ENCODE data around the gene GNAO1. TPM values are rescaled to one million over a fixed set of nuclear protein-coding genes. Genes with fewer than 3 reads are reported as not detected.

Gene GNAO1
- total and polyA plus RNA-seq, 9 of the 15 experiments (the other 6 are each of a cell fraction or from before 2014, with no cell fraction given): 0.07 to 0.42 (median 0.08) TPM; not detected in 5

GRCh38 chr16:56275076-56275475 lies 83.8 kb downstream of the GNAO1 start (continued):
- TF ChIP-seq VEZF1 (CRISPR knock-in tag; IDR thresholded peaks at IDR 0.05) (peak; percentile 53), POLR2A (conservative IDR thresholded peaks at IDR 0.05) (no peak)
- TF ChIP-seq, protein P1, sequence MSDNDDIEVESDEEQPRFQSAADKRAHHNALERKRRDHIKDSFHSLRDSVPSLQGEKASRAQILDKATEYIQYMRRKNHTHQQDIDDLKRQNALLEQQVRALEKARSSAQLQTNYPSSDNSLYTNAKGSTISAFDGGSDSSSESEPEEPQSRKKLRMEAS (CRISPR knock-in tag; IDR thresholded peaks at IDR 0.05): peak; percentile 78

DNA sequence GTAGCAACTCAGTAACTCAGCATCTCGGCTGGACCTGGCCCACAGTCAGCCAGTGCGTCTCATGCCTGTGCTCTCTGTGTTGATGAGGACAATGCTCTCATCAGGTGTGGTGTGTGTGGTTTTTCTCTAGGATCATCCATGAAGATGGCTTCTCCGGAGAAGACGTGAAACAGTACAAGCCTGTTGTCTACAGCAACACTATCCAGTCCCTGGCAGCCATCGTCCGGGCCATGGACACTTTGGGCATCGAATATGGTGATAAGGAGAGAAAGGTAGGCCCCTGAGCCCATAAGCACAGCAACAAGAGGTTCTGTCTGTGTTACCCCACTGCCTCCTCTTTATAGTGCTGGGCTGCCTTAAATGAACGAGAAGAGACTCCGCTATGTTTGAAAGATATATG lies 84.5 kb downstream of the GNAO1 start:
- CTCF ChIA-PET (ENCODE audit: low intra/inter-chr PET ratio): no interaction called here
- Histone ChIP-seq H3K4me1 (replicated peaks in 1 of 2; ENCODE audit: control insufficient read depth in 2 of 2, insufficient read depth in 2 of 2, low read length in 2 of 2) (peaks cover 15 to 30% of the 10 kb centered on the region in 2 experiments), H3K27ac (ENCODE audit: extremely low read depth, low read depth, low read length) (no peak overlapping the region), H3K27me3 (ENCODE audit: control insufficient read depth in 2 of 2, insufficient read depth in 2 of 2, low read length in 2 of 2) (no peaks in the 10 kb centered on the region), H3K9me1 (ENCODE audit: control insufficient read depth, insufficient read depth, low read length) (no peaks in the 10 kb centered on the region), H3K79me2 (ENCODE audit: control insufficient read depth, insufficient read depth, low read length) (no peaks in the 10 kb centered on the region), H4K20me1 (replicated peaks; ENCODE audit: control insufficient read depth, insufficient read depth, low read length) (no peaks in the 10 kb centered on the region), H3K9ac (ENCODE audit: insufficient read depth in 1 of 2, low read depth in 2 of 2, low read length in 2 of 2) (no peak overlapping the region), H3K4me2 (ENCODE audit: insufficient read depth, low read length) (no peak overlapping the region), H3K36me3 (ENCODE audit: control insufficient read depth, insufficient read depth, low read length) (no peaks in the 10 kb centered on the region), H3K9me3 (replicated peaks; ENCODE audit: control insufficient read depth, insufficient read depth, low read depth, low read length) (0 out of 2 replicates have a peak, but pooled peaks cover 2% of the 10 kb centered on the region), H3K4me3 (no peak overlapping the region), H2AFZ (ENCODE audit: low read depth, low read length) (no peak overlapping the region; the same call in 1 of the 2 replicates)
- TF ChIP-seq HDAC3 (IDR thresholded peaks at IDR 0.05; ENCODE audit: borderline replicate concordance, partially characterized antibody) (no peak), ATF7 (IDR thresholded peaks at IDR 0.05) (no peak), ZNF398 (CRISPR knock-in tag; IDR thresholded peaks at IDR 0.05) (no peak), THRA (IDR thresholded peaks at IDR 0.05) (no peak), GABPA (tag; conservative IDR thresholded peaks at IDR 0.05; ENCODE audit: low read depth) (no peak)
- WGBS (ENCODE audit: insufficient coverage, low coverage, missing lambda C conversion rate): 74% methylated on average over 9 of the region's 9 CpGs
- DNase-seq (ENCODE audit: extremely low read depth in 1 of 4, low spot score in 3 of 4) (no peak), FAIRE-seq (no peak), ATAC-seq (no peak)
- BruUV-seq (replicated peaks): no TSS peak
- POLR2A ChIA-PET: no interaction called here
- intact Hi-C loops (cut with micrococcal nuclease): no loop called here
- in situ Hi-C loops (cut with MboI): no loop called here
